ENCODE data around the gene P4HTM.

P4HTM gene

DNA sequence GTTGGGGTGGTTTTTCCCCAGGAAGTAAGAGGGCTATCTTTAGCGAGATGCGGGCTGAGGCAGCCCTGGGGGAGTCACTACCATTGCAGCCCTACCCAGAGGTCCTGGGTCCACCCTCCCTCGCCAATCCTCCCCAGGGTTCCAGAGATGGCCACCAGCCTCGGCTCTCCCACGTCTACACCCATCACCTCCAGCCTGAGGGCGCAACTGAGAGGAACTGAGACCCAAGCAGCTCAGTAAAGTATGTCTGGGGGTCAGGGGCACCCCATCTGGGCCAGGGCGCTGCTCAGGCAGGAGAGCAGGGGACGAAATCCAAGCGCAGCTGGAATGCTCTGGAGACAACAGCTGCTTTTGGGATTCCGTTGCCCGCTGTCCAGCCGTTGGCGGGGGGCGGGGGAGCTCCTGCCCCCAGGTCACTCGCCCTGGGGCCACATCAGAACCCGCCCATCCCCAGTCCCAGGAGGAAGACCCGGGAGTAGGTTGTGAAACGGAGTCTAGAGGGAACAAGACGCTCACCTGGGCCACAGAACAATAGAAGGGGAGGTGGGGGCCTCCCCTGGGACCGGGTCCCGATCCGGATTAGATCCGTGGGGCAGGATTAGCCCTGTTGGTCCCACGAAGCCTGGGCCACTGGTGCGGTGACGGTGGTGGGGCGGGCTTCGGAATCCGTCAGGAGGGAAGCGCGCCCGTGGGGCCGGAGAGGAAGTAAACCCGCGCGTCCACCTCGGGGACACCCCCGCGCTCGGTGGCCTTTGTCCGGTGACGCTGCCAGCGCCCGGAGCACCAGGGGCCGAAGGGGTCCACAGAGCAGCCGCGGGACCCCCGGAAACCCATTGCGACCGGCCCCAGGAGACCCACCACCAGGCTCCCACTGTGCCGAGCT lies 30.5 kb downstream of the P4HTM start:
- Histone ChIP-seq H3K4me3 (peak overlapping the region; percentile 76 to 97 (median 82)), H3K27ac (peak overlapping the region; percentile 68 to 100 (median 99))

DNA sequence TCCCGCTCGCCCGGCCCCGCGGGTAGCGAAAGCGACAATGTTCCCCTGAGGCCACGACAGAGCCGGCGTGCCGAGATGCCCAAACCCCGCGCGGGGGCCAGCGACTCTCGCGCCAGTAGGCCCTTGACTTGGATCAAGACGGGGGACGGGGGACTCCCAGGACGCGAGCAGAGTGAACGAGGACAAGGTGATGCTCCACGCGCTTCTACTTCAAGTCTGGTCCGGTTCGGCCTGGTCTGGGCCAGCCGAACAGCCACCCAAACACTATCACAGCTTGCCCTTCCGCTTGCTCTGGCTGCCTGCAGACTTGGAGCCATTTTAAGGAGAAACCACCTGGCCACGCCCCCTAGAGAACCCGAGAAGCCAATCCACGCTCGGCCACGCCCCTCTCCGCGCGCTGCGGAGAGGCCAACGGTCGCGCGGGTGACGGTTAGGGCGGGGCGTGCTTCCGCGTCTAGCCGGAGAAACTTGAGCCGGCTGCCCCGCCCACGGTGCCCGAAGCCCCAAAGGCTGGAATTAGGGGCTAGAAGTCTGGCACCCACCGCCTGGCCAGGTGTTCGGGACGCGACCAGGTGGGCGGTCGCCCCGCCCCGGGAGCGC lies 31.3 kb downstream of the P4HTM start:
- Histone ChIP-seq H3K4me3 (peak overlapping the region; percentile 76 to 97 (median 82)), H3K27ac (peak overlapping the region; percentile 92 to 100 (median 99))

DNA sequence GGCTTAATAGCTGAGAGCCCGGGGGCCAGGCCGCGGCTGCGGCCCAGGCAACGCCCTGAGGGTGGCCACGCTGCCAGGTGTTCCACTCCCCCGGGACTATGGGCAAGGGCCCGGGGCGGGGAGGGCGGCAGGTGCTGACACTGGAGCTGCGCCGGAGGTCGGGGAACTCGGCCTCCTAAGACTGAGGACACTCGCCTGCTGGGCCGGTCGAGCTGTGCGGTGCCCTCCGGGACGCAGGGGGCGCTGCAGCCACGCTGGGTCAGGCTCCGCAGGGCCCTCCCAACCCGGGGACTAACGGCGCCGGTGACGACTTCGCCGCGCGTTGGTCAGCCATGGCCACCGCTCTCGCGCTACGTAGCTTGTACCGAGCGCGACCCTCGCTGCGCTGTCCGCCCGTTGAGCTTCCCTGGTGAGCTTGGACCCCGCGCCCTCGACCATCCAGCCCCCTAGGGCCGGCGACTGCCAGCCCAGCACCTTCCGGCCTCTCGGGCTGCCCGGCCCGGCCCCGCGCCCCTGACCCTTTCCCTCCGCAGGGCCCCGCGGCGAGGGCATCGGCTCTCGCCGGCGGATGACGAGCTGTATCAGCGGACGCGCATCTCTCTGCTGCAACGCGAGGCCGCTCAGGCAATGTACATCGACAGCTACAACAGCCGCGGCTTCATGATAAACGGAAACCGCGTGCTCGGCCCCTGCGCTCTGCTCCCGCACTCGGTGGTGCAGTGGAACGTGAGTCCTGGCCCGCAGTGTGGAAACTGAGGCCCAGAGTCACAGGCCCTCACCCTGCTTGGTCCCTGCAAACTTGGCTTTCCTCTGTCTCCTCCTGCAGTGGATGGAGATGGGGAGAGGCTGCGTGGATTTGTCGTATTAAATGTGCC lies 32.0 kb downstream of the P4HTM start, which contains the start of gene NDUFAF3:
Gene NDUFAF3, plus strand, starts transcription at position 309 of the 875 bp plus-strand sequence. Its CDS starts 24 bp downstream, at position 333.
- peak within 1 kb of the TSS; percentile 92 to 100 (median 99) for H3K27ac ChIP-seq

DNA sequence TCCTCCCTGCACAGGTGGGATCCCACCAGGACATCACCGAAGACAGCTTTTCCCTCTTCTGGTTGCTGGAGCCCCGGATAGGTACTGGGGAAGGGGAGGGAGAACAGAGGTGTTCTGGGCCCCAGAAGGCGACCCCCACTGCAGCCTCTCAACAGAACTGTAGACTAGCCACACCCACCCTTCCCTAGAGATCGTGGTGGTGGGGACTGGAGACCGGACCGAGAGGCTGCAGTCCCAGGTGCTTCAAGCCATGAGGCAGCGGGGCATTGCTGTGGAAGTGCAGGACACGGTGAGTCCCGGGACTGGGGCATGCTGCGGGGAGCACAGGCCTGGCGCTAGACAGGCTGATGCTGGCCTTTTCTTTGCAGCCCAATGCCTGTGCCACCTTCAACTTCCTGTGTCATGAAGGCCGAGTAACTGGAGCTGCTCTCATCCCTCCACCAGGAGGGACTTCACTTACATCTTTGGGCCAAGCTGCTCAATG lies 32.7 kb downstream of the P4HTM start:
- H3K4me3 ChIP-seq = peak overlapping the region; percentile 76 to 97 (median 82)
- peak overlapping the region in 20 of 21 experiments; percentile 94 to 100 (median 99) for H3K27ac ChIP-seq

More for the DNA sequence above, 32.0 kb downstream of the P4HTM start, which contains the start of gene NDUFAF3:
- peak within 1 kb of the TSS; percentile 76 to 97 (median 82) for H3K4me3 ChIP-seq

DNA sequence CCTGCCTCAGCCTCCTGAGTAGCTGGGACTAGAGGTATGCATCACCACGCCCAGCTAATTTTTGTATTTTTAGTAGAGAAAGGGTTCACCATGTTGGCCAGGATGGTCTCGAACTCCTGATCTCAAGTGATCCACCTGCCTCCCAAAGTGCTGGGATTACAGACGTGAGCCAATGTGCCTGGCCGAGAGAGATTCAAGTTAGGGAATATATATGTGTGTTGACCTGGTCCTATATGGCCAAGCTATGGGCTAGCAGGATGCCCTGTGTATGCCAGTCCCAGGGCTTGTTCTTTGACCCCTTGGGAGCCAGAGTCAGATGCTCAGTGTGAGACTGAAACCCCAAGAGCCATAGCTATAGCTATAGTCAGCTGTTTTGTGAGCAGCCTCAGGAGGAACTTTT lies 33.7 kb downstream of the P4HTM start:
- H3K4me3 ChIP-seq = no peak overlapping the region
- H3K27ac ChIP-seq = no peak overlapping the region

DNA sequence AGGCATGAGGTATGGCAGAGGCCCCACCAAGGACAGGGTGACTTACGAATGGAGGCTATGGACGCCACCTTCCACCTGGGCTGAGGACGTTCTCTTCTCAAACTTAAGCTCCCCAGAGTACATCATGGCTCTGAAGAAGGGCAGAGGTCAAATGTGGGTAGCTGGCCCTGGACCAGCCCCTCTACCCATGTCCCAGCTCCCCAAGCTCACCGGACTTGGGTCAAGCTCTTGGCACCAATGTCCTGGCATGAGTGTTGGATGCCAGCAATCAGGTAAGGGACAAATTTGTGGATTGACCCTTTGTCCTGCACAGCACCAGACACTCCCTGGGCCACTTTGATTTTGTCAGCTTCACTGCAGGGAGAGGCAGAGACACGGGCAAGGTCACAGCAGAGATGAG lies 34.4 kb downstream of the P4HTM start:
- no peak overlapping the region for H3K27ac ChIP-seq

DNA sequence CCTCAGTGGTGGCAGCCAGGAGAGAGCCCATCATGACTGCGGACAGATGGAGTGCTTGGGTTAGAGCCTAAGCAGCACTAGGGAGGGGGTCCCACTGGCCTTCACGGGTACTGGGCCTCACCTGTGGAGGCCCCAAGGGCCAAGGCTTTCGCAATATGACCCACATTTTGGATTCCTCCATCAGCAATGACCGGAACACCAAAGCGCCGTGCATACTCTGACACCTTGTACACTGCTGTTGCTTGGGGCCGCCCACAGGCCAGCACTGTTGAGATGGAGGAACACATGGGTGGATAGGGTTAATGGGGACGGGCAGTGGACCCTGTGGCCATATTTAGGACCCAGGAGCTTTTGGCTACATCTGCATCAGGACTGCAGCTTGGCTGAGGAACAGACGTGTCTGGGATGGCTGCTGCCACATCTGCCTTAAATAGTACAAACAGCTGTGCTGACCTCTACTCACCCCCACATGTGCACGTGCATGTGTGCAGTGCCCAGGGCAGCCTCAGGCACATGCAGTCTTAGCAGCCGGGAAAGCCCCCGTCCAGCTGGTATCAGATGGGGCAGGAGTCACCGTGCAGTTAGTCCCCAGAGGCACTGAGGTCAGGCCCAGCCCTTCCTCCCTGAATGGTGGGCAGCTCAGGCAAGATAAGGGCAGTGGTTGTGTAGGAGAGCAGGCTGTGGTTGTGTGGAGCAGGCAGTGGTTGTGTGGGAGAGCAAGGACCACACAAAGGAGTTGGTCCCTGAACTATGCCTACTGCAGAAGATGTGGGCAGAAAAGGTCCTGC lies 35.2 kb downstream of the P4HTM start:
- Histone ChIP-seq H3K4me3 (no peak overlapping the region), H3K27ac (no peak overlapping the region)

More for the DNA sequence above, 34.4 kb downstream of the P4HTM start:
- H3K4me3 ChIP-seq = no peak overlapping the region

DNA sequence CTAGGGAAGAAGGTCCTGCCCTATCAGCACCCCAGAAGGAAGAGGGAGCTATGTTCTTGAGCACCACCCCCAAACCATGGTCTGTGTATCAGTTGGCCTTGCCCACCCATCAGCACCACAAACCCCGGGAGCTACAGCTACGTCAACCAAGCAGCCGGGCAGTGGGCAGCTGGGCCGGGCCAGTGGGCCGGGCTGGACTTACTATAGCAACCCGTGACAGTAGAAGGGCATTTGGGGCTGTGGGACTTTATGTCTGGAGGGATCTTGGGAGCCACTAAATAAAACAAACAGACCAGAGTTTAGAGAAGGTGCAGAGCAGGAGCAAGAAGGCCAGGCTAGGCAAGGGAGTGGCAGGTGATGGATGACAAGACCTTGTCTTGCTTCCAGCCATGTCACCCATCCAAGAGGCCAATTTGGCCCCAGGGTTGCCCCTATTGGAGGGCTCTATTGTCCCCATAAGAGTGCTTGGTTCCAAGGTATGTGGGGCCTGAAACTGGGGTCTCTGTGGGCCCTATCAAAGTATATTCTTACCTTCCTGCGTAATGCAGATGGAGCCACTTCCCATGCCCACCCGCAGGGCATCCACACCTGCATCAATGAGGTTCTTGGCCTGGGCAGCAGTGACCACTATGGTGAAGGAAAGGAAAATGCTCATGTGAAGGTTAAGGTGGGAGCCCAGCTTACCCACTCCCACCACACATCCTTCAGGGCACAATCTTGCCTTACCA lies 35.9 kb downstream of the P4HTM start:
- H3K27ac ChIP-seq = no peak overlapping the region
- no peak overlapping the region for H3K4me3 ChIP-seq

DNA sequence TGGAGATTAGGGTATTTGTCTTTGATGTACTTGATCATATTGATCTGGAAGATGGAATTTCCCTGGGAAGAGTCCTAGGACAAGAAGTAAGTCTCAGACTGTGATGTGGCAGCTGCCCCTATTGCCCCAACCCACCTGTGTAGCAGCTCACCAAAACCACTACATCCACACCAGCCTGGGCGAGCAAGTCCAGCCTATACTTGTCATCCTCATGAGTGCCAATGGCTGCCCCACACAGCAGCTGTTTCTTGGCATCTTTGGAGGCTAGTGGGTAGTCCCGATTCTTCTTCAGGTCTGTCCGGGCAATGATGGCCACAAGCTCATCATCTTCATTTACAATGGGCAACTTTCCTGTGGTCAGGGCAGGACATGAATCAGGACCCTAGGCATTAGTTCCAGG lies 36.5 kb downstream of the P4HTM start:
- H3K4me3 ChIP-seq = no peak overlapping the region
- no peak overlapping the region for H3K27ac ChIP-seq

DNA sequence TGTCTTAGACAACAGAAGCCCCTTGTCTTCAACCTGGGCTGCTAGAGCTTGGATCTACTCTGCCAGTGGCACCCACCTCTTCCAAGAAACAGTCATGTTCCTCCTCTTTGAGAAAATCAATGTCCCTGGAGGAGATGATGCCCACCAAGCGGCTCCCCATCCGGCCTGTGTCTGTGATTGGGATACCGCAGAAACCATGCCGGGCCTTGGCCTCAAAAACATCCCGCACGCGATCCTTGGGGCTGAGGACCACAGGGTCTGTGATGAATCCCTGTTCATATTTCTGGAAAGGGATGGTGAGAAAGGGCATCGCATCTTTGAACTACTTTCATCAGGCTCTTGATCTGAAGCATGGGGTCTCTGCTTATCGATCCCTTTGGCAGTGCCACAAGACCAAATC lies 37.6 kb downstream of the P4HTM start:
- H3K4me3 ChIP-seq = peak overlapping the region in 1 of 7 experiments; percentile 3

DNA sequence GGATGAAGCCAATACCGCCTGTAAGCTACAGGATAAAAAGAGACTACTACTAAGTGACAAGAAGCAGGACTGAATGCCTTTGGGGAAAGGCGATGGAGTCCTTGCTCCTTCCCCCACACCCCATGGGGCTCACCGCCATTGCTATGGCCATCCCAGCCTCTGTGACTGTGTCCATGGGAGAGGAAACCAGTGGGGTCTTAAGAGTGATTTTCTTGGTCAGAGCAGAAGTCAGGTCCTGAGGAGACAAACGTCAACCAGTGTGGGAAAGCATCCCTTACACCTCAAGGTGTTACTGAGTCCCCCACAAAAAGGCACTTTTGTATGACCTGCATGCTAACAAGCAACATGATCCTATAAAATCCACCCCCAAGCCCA lies 38.2 kb downstream of the P4HTM start:
- Histone ChIP-seq H3K27ac (peak overlapping the region in 13 of 21 experiments; percentile 79 to 98 (median 93)), H3K4me3 (peak overlapping the region; percentile 43 to 74 (median 64))

More for the DNA sequence above, 37.6 kb downstream of the P4HTM start:
- H3K27ac ChIP-seq = peak overlapping the region in 2 of 21 experiments; percentile 96 to 97

DNA sequence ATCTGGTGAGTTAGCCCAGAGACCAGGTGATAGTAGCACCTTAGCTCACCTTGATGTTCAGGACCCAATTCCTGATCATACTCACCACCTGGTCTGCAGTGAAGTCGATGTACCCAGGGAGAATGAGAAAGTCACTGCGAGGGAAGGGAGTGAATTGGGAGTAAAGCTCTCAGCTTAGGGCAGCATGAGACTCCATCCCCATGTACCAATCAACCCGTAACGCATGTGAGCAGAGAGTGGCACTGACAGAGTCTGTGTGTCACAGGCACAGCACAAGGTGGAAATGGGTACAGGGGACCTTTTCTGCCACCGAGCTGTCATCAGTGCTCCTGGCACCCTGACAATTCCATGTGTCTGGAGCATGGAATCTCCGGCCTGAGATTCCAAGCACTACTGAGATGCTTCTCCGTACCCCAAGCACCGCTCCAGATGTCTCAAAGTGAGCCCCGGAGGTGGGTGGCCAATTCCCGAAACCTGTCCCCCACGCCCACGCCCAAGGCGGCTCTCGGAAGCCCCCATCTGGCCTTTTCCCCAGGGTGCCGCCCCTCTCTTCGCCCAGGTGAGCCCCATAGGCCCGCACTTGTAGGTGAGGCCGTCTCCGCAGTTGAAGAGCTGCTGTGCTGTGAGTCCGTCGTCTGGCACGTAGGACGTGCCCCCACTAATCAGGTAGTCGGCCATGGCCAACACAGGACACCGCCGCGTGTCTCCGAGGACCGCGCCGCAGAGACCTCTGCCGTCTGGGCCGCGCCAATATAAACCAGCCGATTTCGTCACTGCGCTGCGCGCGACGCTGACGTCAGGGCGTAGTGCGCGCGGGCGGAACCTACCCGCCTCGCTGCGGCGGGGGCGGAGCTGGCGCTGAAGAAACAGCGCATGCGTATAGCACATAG lies 38.9 kb downstream of the P4HTM start, which contains the start of gene IMPDH2:
Gene IMPDH2, minus strand, starts transcription at position 726 of the 890 bp plus-strand sequence. Its CDS starts 48 bp downstream, at position 678.
- Histone ChIP-seq H3K27ac (peak within 1 kb of the TSS; percentile 70 to 98 (median 92)), H3K4me3 (peak within 1 kb of the TSS; percentile 43 to 74 (median 64))

DNA sequence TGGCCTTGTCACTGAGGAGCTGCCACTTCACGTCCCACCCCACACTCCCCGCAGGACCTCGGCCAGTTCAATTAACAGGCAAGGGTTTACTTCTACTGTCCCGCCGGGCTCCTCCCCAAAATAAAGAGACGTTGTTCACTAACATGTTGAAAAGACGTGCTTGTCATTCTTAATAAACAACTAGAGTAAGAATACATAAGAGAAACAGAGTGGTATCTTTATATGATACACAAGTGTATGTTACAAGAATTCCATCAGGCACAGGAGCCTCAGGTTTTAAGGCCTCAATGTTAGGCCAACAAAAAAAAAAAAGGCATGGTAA lies 39.5 kb downstream of the P4HTM start:
- Histone ChIP-seq H3K4me3 (peak overlapping the region; percentile 43 to 74 (median 64)), H3K27ac (peak overlapping the region in 19 of 21 experiments; percentile 39 to 98 (median 92))

DNA sequence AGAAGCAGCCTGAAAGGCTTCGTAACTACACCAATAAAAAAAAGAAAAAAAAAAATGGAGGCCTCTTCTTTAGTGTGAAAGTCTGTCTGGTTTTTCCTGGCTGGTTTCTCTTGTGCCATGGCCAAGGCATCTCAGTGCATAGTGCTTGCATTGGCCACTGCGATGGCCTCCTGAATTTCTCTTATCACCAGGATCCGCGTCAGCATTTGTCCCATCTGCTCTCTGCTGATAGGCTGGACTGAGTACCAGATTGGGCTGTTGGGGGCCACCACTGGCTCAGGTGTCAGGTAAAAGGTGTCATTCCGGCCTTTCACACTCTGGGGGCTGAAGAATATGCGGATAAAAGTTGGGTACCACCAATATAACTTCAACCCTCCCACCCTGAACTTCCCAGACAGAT lies 40.3 kb downstream of the P4HTM start:
- H3K27ac ChIP-seq = peak overlapping the region in 3 of 21 experiments; percentile 93 to 98 (median 96)
- H3K4me3 ChIP-seq = no peak overlapping the region

DNA sequence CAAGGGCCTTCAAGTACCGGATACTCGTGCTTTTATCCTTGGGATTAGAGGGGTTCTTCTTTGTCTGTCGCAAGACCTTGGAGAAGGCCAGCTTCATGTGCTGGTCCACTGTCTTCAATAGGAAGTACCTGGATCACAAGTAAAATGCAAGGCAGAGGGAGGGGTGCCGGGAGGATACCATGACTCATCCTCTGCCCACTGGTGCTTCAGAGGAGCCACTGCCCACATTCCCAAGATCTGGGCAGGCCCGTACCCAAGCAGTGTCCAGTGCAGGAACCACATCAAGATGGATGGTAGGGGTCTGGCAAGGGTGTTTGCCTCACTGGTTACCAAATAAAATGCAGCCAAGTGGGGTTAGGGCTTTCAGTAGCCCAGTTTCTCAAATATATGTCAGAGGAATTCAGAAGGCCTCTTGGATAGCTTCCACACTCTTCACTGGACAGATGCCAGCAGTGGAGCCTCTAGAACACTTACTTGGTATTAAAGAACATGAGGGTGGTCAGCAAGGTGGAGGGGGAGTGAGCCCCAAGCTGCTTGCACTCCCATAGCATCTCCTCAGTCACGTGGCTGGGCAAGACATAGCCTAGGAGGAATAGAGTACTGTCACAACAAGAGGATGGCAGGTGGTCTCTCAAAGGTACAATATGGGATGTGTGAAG lies 42.7 kb downstream of the P4HTM start:
- H3K27ac ChIP-seq = no peak overlapping the region

DNA sequence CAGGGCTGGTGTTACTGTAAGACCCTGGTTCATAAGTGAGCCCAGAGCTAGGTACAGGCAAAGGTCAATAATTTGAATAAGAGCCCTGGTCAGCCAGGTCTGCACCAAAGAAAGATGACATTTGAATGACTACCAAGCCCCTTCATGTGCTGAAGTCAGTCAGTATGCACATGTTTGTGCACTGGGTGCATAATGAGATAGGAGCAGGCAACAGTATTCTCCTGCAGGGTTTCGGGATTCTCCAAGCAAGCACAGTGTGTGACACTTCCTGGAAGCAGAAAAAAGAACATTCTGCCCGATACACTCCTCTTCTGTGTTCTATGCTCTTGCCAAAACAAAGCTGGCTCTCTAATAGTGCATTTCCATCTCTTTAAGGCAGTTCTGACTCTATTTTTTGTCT lies 44.6 kb downstream of the P4HTM start:
- no peak overlapping the region for H3K27ac ChIP-seq
- H3K4me3 ChIP-seq = no peak overlapping the region

More for the DNA sequence above, 42.7 kb downstream of the P4HTM start:
- H3K4me3 ChIP-seq = no peak overlapping the region

DNA sequence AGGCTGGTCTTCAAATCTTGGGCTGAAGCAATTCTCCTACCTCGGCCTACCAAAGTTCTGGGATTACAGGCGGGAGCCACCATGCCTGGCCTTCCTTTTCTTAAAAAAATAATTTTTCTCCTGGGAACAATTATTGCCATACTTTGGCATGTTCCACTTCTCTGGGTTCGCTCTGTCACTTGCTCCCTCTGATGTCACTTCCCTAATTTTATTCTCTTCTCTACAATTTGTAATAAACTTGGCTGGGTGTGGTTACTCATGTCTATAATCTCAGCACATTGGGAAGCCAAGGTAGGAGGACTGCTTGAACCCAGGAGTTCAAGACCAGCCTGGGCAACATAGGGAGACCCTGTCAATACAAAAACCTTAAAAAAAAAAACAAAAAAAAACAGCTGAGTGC lies 45.2 kb downstream of the P4HTM start:
- Histone ChIP-seq H3K27ac (no peak overlapping the region), H3K4me3 (no peak overlapping the region)
